Stomach (tissue), 4 donors: ENCODE results near the gene SLAMF6.

Experiments
- CTCF ChIP-seq, 7 experiments: fragments of 450-650 bp in 4 of 7; fragments of 200-600 bp in 3 of 7; sonication (generic) in 3 of 7; IDR thresholded peaks; one replicate each; pipeline ENCODE4 v1.5.1; 2016 to 2019; ENCODE audit warnings: antibody characterized with exemption in 7 of 7, control low read depth in 2 of 7, mild to moderate bottlenecking in 1 of 7
- EP300 ChIP-seq: sonication (generic); formaldehyde crosslinking; IDR thresholded peaks from one replicate; pipeline ENCODE4 v1.6.1; 2017; ENCODE audit warnings: antibody characterized with exemption
- POLR2AphosphoS5 ChIP-seq, 3 donors: sonication (generic); formaldehyde crosslinking; IDR thresholded peaks; one replicate each; pipeline ENCODE4 v1.6.1; 2016; ENCODE audit warnings: antibody characterized with exemption in 3 of 3

- TF ChIP-seq CTCF (IDR thresholded peaks at IDR 0.05) (no peak), POLR2AphosphoS5 (IDR thresholded peaks at IDR 0.05) (no peak), EP300 (no peak)
Measured at GRCh38 chr1:160491981-160492380, 31.1 kb downstream of the SLAMF6 start.
